ENCODE results near the gene CLASP1. TPM values are rescaled to one million over a fixed set of nuclear protein-coding genes. Genes with fewer than 3 reads are reported as not detected.
A peak's percentile ranks its signal among the peaks of the same experiment; 100 is the strongest.
"Not testable (repeated sequence)": the region's sequence is repeated elsewhere in the genome, so short reads cannot be mapped to it uniquely, and the experiment has no call there.

The CLASP1 gene
- total RNA-seq, 2 experiments from 2014 or later, result 58.0 to 58.5 TPM

- no peak for ATAC-seq (ENCODE audit: poor library complexity)
- Mint-ChIP-seq H3K4me3 (no peak overlapping the region), H3K4me1 (ENCODE audit: low read depth) (no peaks in the 10 kb centered on the region), H3K27me3 (no peaks in the 10 kb centered on the region), H3K27ac (peak overlapping the region; percentile 9), H3K36me3 (ENCODE audit: low read depth) (peaks cover 6% of the 10 kb centered on the region), H3K9me3 (no peaks in the 10 kb centered on the region)
- Histone ChIP-seq H3K36me3 (ENCODE audit: insufficient read depth, low read length) (no peaks in the 10 kb centered on the region), H3K4me3 (ENCODE audit: low read length) (no peak overlapping the region), H3K27ac (ENCODE audit: low read depth in 1 of 2, low read length in 2 of 2) (no peak overlapping the region), H3K9me3 (ENCODE audit: control insufficient read depth in 1 of 2, insufficient read depth in 1 of 2, low read length in 2 of 2) (no peaks in the 10 kb centered on the region), H3K4me1 (ENCODE audit: insufficient read depth, low read length) (no peaks in the 10 kb centered on the region), H3K27me3 (ENCODE audit: control insufficient read depth in 1 of 2, insufficient read depth in 2 of 2, low read length in 2 of 2) (no peaks in the 10 kb centered on the region)
- TF ChIP-seq, protein P1, sequence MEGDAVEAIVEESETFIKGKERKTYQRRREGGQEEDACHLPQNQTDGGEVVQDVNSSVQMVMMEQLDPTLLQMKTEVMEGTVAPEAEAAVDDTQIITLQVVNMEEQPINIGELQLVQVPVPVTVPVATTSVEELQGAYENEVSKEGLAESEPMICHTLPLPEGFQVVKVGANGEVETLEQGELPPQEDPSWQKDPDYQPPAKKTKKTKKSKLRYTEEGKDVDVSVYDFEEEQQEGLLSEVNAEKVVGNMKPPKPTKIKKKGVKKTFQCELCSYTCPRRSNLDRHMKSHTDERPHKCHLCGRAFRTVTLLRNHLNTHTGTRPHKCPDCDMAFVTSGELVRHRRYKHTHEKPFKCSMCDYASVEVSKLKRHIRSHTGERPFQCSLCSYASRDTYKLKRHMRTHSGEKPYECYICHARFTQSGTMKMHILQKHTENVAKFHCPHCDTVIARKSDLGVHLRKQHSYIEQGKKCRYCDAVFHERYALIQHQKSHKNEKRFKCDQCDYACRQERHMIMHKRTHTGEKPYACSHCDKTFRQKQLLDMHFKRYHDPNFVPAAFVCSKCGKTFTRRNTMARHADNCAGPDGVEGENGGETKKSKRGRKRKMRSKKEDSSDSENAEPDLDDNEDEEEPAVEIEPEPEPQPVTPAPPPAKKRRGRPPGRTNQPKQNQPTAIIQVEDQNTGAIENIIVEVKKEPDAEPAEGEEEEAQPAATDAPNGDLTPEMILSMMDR (IDR thresholded peaks at IDR 0.05), result no peak
- CTCF ChIA-PET, result no interaction called here
- POLR2A ChIA-PET, result no interaction called here
- intact Hi-C loops (cut with DNase I, micrococcal nuclease), result no loop called here
- DNase-seq, result no peak
Measured at GRCh38 chr2:121659933-121660332, 10.7 kb upstream of the CLASP1 start.

DNA sequence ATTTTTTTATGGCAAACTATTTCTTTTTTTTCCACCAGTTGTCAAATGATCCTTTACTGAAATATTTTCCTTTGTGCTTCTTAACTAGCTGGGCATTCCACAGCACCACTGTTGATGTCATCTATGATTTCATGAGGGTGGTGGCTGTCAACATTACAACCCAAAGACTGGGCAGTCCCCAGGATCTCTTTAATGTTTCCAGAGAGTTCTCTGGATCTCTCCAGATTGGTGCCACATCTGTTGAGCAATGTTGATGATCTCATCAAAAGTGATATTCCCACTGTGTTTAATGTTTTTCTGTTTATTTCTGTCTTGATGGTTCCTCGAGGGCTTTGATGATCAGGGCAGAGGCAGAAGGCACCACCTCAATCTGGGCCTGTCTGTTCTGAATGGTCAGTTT lies 9.1 kb upstream of the CLASP1 start:
- H3K4me3 Mint-ChIP-seq; H3K4me3 ChIP-seq (ENCODE audit: low read length); H3K27me3 Mint-ChIP-seq; H3K9me3 ChIP-seq (ENCODE audit: control insufficient read depth in 1 of 2, insufficient read depth in 1 of 2, low read length in 2 of 2); H3K27ac ChIP-seq (ENCODE audit: low read depth in 1 of 2, low read length in 2 of 2); H3K36me3 ChIP-seq (ENCODE audit: insufficient read depth, low read length); H3K27me3 ChIP-seq (ENCODE audit: control insufficient read depth in 1 of 2, insufficient read depth in 2 of 2, low read length in 2 of 2); H3K4me1 ChIP-seq (ENCODE audit: insufficient read depth, low read length); ATAC-seq (ENCODE audit: poor library complexity); DNase-seq; H3K9me3 Mint-ChIP-seq; intact Hi-C loops (cut with DNase I, micrococcal nuclease): not testable (repeated sequence)
- ChIA-PET POLR2A (interaction anchor here (1.0 kb wide), 1 partner anchor 9 kb away, joined by 3 read pairs; the partner anchor contains the start of gene CLASP1), CTCF (interaction anchor here (0.9 kb wide), 1 partner anchor 31 kb away, joined by 3 read pairs; no protein-coding TSS in a partner anchor)
- Mint-ChIP-seq H3K4me1 (ENCODE audit: low read depth) (peaks cover 14% of the 10 kb centered on the region), H3K36me3 (ENCODE audit: low read depth) (peaks cover 11% of the 10 kb centered on the region), H3K27ac (peak overlapping the region; percentile 38)

- Histone ChIP-seq H3K9me3 (ENCODE audit: control insufficient read depth in 1 of 2, insufficient read depth in 1 of 2, low read length in 2 of 2) (no peaks in the 10 kb centered on the region), H3K27ac (ENCODE audit: low read depth in 1 of 2, low read length in 2 of 2) (peak overlapping the region in 1 of 2 donors; percentile 10), H3K27me3 (ENCODE audit: control insufficient read depth in 1 of 2, insufficient read depth in 2 of 2, low read length in 2 of 2) (no peaks in the 10 kb centered on the region), H3K4me3 (ENCODE audit: low read length) (no peak overlapping the region), H3K4me1 (ENCODE audit: insufficient read depth, low read length) (peaks cover 20% of the 10 kb centered on the region), H3K36me3 (ENCODE audit: insufficient read depth, low read length) (no peaks in the 10 kb centered on the region)
- Mint-ChIP-seq H3K27me3 (peaks cover 4% of the 10 kb centered on the region), H3K9me3 (no peaks in the 10 kb centered on the region), H3K4me1 (ENCODE audit: low read depth) (peaks cover 57% of the 10 kb centered on the region), H3K4me3 (no peak overlapping the region), H3K36me3 (ENCODE audit: low read depth) (peaks cover 33% of the 10 kb centered on the region), H3K27ac (peak overlapping the region; percentile 99)
- no peak for DNase-seq
- intact Hi-C loops (cut with DNase I, micrococcal nuclease), result loop anchor here in 1 of 2 experiments (5.0 kb wide), 3 partner anchors 44 to 99 kb away; no protein-coding TSS in a partner anchor
- no peak for ATAC-seq (ENCODE audit: poor library complexity)
- TF ChIP-seq, protein P1 (IDR thresholded peaks at IDR 0.05), result no peak
- POLR2A ChIA-PET, result no interaction called here
- CTCF ChIA-PET, result no interaction called here
Measured at GRCh38 chr2:121653035-121653434, 3.8 kb upstream of the CLASP1 start.

All from CD4-positive, alpha-beta T cell (primary cell).